T-helper 2 cell treated with Interferon-gamma antibody and Interleukin-4, amounts not matched to agents 100 ng/mL and 5 ng/mL, for 36 hours (primary cell): Measurements from ENCODE around the gene ZNF296. TPM values are rescaled to one million over a fixed set of nuclear protein-coding genes. Genes with fewer than 3 reads are reported as not detected.

Source experiments
- intact Hi-C: fragments of 100-400 bp; cut with micrococcal nuclease; formaldehyde crosslinking; loops from one replicate; pipeline ENCODE4 v1.15.1; 2023
- total RNA-seq: library from RNA; stranded (reverse); gene quantifications from 2 replicates; pipeline ENCODE4 v1.2.3, GENCODE V29; 2022

Gene ZNF296
- total RNA-seq, 1 donor from 2014 or later: 4.1 TPM

DNA sequence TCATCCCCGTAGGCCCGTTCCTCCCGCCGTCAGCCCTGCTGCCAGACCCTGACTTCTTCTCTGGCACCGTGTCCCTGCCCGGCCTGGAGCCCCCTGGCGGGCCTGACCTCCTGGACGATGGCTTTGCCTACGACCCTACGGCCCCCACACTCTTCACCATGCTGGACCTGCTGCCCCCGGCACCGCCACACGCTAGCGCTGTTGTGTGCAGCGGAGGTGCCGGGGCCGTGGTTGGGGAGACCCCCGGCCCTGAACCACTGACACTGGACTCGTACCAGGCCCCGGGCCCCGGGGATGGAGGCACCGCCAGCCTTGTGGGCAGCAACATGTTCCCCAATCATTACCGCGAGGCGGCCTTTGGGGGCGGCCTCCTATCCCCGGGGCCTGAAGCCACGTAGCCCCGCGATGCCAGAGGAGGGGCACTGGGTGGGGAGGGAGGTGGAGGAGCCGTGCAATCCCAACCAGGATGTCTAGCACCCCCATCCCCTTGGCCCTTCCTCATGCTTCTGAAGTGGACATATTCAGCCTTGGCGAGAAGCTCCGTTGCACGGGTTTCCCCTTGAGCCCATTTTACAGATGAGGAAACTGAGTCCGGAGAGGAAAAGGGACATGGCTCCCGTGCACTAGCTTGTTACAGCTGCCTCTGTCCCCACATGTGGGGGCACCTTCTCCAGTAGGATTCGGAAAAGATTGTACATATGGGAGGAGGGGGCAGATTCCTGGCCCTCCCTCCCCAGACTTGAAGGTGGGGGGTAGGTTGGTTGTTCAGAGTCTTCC is 38.7 kb downstream of the ZNF296 start:
- intact Hi-C loops: loop anchor here (2.0 kb wide), 2 partner anchors 39 to 83 kb away; partner anchors contain the start of genes CLPTM1 and ZNF296

DNA sequence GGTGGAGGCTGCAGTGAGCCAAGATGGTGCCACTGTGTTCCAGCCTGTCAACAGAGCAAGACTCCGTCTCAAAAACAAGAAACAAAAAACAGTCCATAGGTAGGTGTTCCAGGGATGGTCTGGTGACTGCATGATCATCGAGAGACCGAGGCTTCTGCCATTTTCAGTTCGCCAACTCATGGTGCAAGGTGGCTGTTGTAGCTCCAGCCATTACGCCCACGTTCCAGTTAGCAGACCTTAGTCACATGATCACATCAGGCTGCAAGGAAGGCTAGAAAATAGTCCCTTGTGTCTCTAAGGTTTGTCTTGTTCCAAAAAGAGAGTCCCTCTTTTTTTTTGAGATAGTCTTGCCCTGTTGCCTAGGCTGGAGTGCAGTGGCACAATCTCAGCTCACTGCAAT is 40.5 kb downstream of the ZNF296 start:
- intact Hi-C loops: no loop called here

DNA sequence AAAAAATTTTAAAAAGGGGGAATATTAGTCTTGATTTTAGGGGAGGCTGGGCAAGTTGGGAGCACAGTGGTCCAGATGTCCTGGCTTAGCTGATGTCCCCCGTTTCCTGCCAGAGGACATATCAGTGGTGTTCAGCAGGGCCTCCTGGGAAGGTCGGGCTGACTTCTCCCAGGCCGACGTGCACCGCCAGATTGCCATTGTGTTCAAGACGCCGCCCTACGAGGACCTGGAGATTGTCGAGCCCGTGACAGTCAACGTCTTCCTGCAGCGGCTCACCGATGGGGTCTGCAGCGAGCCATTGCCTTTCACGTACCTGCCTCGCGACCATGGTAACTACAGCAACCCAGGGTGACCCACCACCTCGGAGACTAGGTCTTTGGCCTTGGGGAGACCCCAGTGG is 43.9 kb downstream of the ZNF296 start:
- intact Hi-C loops: no loop called here

DNA sequence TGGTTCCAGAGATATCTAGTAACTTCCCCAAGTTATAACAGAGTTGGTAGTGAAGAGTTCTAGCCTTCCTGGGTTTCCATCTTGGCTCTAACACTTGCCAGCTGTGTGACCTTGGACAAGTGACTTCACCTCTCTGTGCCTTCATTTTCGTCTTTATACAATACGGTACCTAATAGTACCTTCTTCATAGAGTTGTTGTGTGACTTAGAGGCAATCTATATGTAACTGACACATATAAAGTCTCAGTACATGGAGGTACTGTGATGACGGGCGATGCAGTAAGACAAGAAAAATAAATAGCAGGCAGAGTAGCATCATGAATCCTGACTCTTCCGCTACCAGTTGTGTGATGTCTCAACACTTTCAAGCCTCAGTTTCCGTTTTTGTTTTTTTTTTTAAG is 45.5 kb downstream of the ZNF296 start:
- intact Hi-C loops: no loop called here

DNA sequence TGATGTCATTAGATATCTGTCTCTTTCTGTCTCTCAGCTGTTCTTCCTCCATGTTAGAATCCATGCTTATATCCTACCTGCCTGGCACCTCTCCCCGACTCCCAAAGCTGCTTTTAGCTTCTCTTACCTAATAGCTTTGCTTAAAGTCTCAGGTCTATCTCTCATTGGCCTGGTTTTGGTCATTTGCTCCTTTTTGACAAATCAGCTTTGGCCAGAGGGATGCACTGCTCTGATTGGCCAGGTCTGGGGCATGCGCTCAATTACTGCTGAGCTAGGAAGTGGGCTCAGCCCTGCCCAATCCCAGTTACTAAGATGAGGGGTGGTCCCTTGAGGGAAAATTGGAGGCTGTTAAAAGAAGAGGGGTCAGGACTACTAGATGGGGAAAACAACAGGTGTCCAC is 48.9 kb downstream of the ZNF296 start:
- intact Hi-C loops: no loop called here

DNA sequence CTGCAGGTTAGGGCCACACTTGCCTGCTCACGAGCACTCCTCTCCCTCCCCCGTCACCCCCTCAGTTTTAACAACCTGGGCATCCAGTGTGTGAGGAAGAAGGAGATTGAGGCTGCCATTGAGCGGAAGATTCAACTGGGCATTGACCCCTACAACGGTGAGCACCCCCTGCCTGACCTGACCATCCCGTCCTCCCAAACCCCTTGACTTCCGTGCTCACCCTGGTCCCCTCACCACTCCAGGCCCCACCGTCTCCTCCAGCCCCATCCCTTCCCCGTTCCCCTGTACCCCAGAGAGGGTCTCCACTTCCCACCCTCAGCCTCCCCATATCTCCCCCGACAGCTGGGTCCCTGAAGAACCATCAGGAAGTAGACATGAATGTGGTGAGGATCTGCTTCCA is 51.0 kb downstream of the ZNF296 start:
- intact Hi-C loops: no loop called here

DNA sequence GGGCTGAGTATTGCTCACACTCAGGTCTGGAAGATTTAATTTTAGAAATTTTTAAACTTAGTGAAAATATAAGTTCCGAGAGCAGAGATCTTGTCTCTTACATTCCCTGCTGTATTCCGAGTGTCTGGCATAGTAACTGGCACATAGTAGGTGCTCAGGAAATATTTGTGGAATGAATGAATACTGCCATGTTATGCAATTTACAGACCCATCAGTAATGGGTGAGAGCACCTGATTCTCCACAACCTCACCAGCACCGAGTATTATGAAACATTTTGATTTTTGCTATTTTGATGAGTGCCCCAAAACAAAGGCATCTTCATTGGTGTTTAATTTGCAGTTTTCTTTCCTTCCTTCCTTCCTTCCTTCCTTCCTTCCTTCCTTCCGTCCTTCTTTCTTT is 53.2 kb downstream of the ZNF296 start:
- intact Hi-C loops: no loop called here

DNA sequence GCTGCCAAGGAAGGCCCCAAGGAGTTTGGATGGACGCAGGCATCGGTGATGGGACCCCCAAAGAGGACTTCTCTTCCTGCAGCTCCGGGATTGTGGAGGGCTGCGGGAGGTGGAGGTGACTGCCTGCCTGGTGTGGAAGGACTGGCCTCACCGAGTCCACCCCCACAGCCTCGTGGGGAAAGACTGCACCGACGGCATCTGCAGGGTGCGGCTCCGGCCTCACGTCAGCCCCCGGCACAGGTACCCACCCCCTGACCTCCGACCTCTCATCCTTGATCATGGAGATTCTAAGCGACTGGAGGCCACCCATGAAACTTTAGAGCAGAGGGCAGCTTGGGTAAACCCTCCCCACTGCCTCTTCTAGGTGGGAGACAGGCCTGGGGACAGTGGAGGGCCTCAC is 54.3 kb downstream of the ZNF296 start:
- intact Hi-C loops: no loop called here

Other genes with a start within 250 kb of the ZNF296 start
- gene NECTIN2, start 230.2 kb downstream of the ZNF296 start, total RNA-seq: not detected in 2 replicates
- gene TOMM40, start 185.2 kb downstream of the ZNF296 start, total RNA-seq: 93.5 and 94.2 TPM in 2 replicates
- gene APOE, start 170.7 kb downstream of the ZNF296 start, total RNA-seq: 0.48 and 0.95 TPM in 2 replicates
- 1.3 TPM in 1 of 2 replicates, not detected in the other for gene APOC1, start 161.9 kb downstream of the ZNF296 start, total RNA-seq
- not detected in 2 replicates for gene APOC4, start 134.2 kb downstream of the ZNF296 start, total RNA-seq
- gene APOC2, start 130.4 kb downstream of the ZNF296 start, total RNA-seq: not detected in 2 replicates
- 73.3 and 80.4 TPM in 2 replicates for gene CLPTM1, start 121.1 kb downstream of the ZNF296 start, total RNA-seq
- gene RELB, start 75.0 kb downstream of the ZNF296 start, total RNA-seq: 33.1 and 35.2 TPM in 2 replicates
- gene CLASRP, start 37.4 kb downstream of the ZNF296 start, total RNA-seq: 90.9 and 94.1 TPM in 2 replicates
- gene GEMIN7, start 2.8 kb upstream of the ZNF296 start, total RNA-seq: 29.8 and 33.7 TPM in 2 replicates
- 18.4 and 24.8 TPM in 2 replicates for gene PPP1R37, start 16.7 kb upstream of the ZNF296 start, total RNA-seq
- 0.18 and 0.36 TPM in 2 replicates for gene NKPD1, start 84.5 kb upstream of the ZNF296 start, total RNA-seq
- gene TRAPPC6A, start 101.8 kb upstream of the ZNF296 start, total RNA-seq: 58.4 and 60.2 TPM in 2 replicates
- 11.5 and 12.6 TPM in 2 replicates for gene BLOC1S3, start 102.3 kb upstream of the ZNF296 start, total RNA-seq
- gene EXOC3L2, start 168.9 kb upstream of the ZNF296 start, total RNA-seq: not detected in 2 replicates
- gene MARK4, start 174.8 kb upstream of the ZNF296 start, total RNA-seq: 20.0 and 20.4 TPM in 2 replicates
- gene CKM, start 246.4 kb upstream of the ZNF296 start, total RNA-seq: not detected in 2 replicates